Spleen (tissue), 11 donors: ENCODE results near the gene TMEM272. TPM values are rescaled to one million over a fixed set of nuclear protein-coding genes. Genes with fewer than 3 reads are reported as not detected.
A peak's percentile ranks its signal among the peaks of the same experiment; 100 is the strongest.
"Not testable (repeated sequence)": the region's sequence is repeated elsewhere in the genome, so short reads cannot be mapped to it uniquely, and the experiment has no call there.

ENCODE experiments used
- DNase-seq: peaks from one replicate; pipeline ENCODE4 v3.0.0-alpha.2; 2020
- H3K27ac ChIP-seq, 8 donors: fragments of 200-600 bp; sonication (generic) in 7 of 8; 1 replicate in 4 of 8; 2 replicates in 4 of 8; pipeline versions ENCODE4 v1.5.0 to v1.8.0; 2016 to 2021; ENCODE audit warnings: inconsistent platforms in 4 of 8, mild to moderate bottlenecking in 4 of 8, moderate library complexity in 1 of 8
- H3K27me3 ChIP-seq, 7 donors: fragments of 200-600 bp; sonication (generic) in 6 of 7; replicated peaks in 1 of 7; 1 replicate in 4 of 7; 2 replicates in 3 of 7; pipeline versions ENCODE4 v1.5.0 to v1.8.0; 2016 to 2021; ENCODE audit warnings: inconsistent platforms in 3 of 7, mild to moderate bottlenecking in 1 of 7
- H3K36me3 ChIP-seq, 6 donors: fragments of 200-600 bp; sonication (generic) in 5 of 6; 1 replicate in 4 of 6; 2 replicates in 2 of 6; pipeline versions ENCODE4 v1.5.0 to v1.8.0; 2016 to 2021; ENCODE audit warnings: inconsistent platforms in 2 of 6
- H3K4me1 ChIP-seq, 6 donors: fragments of 200-600 bp; sonication (generic) in 5 of 6; 1 replicate in 3 of 6; 2 replicates in 3 of 6; pipeline versions ENCODE4 v1.5.0 to v1.8.0; 2016 to 2021; ENCODE audit warnings: inconsistent platforms in 3 of 6
- H3K4me3 ChIP-seq, 8 donors: fragments of 200-600 bp; sonication (generic) in 7 of 8; 1 replicate in 4 of 8; 2 replicates in 4 of 8; pipeline versions ENCODE4 v1.5.0 to v1.8.0; 2016 to 2021; ENCODE audit warnings: inconsistent platforms in 4 of 8, mild to moderate bottlenecking in 4 of 8, moderate library complexity in 2 of 8
- H3K9me3 ChIP-seq, 8 donors: fragments of 200-600 bp; sonication (generic) in 7 of 8; 1 replicate in 4 of 8; 2 replicates in 4 of 8; pipeline versions ENCODE4 v1.5.0 to v1.8.0; 2016 to 2021; ENCODE audit warnings: inconsistent platforms in 4 of 8
- CTCF ChIP-seq, 11 experiments: fragments of 200-600 bp in 7 of 11; fragments of 450-650 bp in 4 of 11; sonication (generic) in 4 of 11; IDR thresholded peaks in 8 of 11; conservative IDR thresholded peaks in 3 of 11; 1 replicate in 7 of 11; 2 replicates in 4 of 11; pipeline versions ENCODE4 v1.4.0 to v1.8.0; 2016 to 2021; ENCODE audit warnings: antibody characterized with exemption in 11 of 11, inconsistent platforms in 4 of 11, mild to moderate bottlenecking in 1 of 11
- POLR2A ChIP-seq, 3 donors: fragments of 450-650 bp; IDR thresholded peaks; one replicate each; pipeline ENCODE4 v1.5.1; 2017; ENCODE audit warnings: antibody characterized with exemption in 3 of 3, mild to moderate bottlenecking in 1 of 3
- POLR2AphosphoS5 ChIP-seq, 3 donors: sonication (generic); formaldehyde crosslinking; IDR thresholded peaks; one replicate each; pipeline ENCODE4 v1.5.1; 2017; ENCODE audit warnings: antibody characterized with exemption in 3 of 3
- WGBS, 5 donors: extraction: QIAGEN DNeasy Blood & Tissue Kit in 3 of 5; methylation state at CpG; one replicate each; pipeline versions ENCODE4 v1.1.5 to v1.1.7; 2013 to 2018; 5-methylcytosine and 5-hydroxymethylcytosine counted together
- intact Hi-C: fragments of 100-400 bp; cut with DNase I; formaldehyde crosslinking; loops from one replicate; pipeline ENCODE4 v1.15.0; 2023; ENCODE audit warnings: low total_unique reads
- polyA plus RNA-seq, 3 donors: library from polyadenylated mRNA; stranded (reverse); fragments of 200-250 nt; gene quantifications; one replicate each; pipeline ENCODE4 v1.2.1, GENCODE V29; 2013
- total RNA-seq, 7 donors: library from RNA; depleted of rRNA in 3 of 7; stranded (reverse); fragments of >200 nt in 3 of 7; fragmentation: NEBNext Ultra II Directional in 4 of 7; extraction: Animal tissue kit (Norgen Biotek cat#: 25700) in 4 of 7; gene quantifications; one replicate each; pipeline versions ENCODE4 v1.1.0 to v1.2.1, GENCODE V29; 2016 to 2021
- donor health status: healthy with polysubstance abuse.
- donor health status: DM: no; HTN: no; CAD: no; lungs with moderate emphysema.
- donor health status: DM: no; HTN: no; CAD: no.
- donor health status: Bipolar disorder and iron deficiency.
- donor health status: healthy.
- donor health status: DM: no; HTN: no; CAD: no.
- donor health status: DM: yes; HTN: yes; CAD: no.

The TMEM272 gene
- total and polyA plus RNA-seq, 10 donors, result 0.03 to 3.3 (median 1.1) TPM

GRCh38 chr13:51826606-51827005 lies 18.4 kb downstream of the TMEM272 start:
- Histone ChIP-seq H3K4me3 (peak overlapping the region in 1 of 8 donors; percentile 51), H3K27ac (peak overlapping the region; percentile 53 to 95 (median 86)), H3K27me3 (no peaks in the 10 kb centered on the region), H3K4me1 (peaks cover 21 to 96% (median 72%) of the 10 kb centered on the region in 6 donors), H3K9me3 (no peaks in the 10 kb centered on the region), H3K36me3 (no peaks in the 10 kb centered on the region)
- no peak for DNase-seq
- TF ChIP-seq CTCF (IDR thresholded peaks at IDR 0.05 in 8 of 11, conservative IDR thresholded peaks at IDR 0.05 in 3 of 11) (no peak), POLR2AphosphoS5 (IDR thresholded peaks at IDR 0.05) (no peak), POLR2A (IDR thresholded peaks at IDR 0.05) (no peak)
- 29 to 46% (median 37%) methylated on average over 7 of the region's 7 CpGs for WGBS, 5 donors
- intact Hi-C loops, result no loop called here

- Histone ChIP-seq H3K36me3 (no peaks in the 10 kb centered on the region), H3K4me1 (peaks cover 21 to 99% (median 80%) of the 10 kb centered on the region in 6 donors), H3K27me3 (no peaks in the 10 kb centered on the region), H3K27ac (peak overlapping the region; percentile 53 to 95 (median 86)), H3K4me3 (peak overlapping the region in 1 of 8 donors; percentile 51), H3K9me3 (no peaks in the 10 kb centered on the region)
- DNase-seq, result no peak
- WGBS, 5 donors, result 55 to 69% (median 66%) methylated on average over 10 of the region's 10 CpGs
- no peak for TF ChIP-seq POLR2A (IDR thresholded peaks at IDR 0.05)
- no peak for TF ChIP-seq POLR2AphosphoS5 (IDR thresholded peaks at IDR 0.05)
- no peak for TF ChIP-seq CTCF (IDR thresholded peaks at IDR 0.05 in 8 of 11, conservative IDR thresholded peaks at IDR 0.05 in 3 of 11)
- intact Hi-C loops, result no loop called here
Measured at GRCh38 chr13:51825681-51826254, 19.2 kb downstream of the TMEM272 start.

GRCh38 chr13:51825165-51825592 lies 19.8 kb downstream of the TMEM272 start:
- Histone ChIP-seq H3K4me1 (peaks cover 21 to 99% (median 83%) of the 10 kb centered on the region in 6 donors), H3K27me3 (no peaks in the 10 kb centered on the region), H3K4me3 (peak overlapping the region in 3 of 8 donors; percentile 6 to 57 (median 15)), H3K36me3 (no peaks in the 10 kb centered on the region), H3K9me3 (no peaks in the 10 kb centered on the region), H3K27ac (peak overlapping the region; percentile 53 to 95 (median 86))
- intact Hi-C loops, result no loop called here
- WGBS, 5 donors, result 24 to 34% (median 30%) methylated on average over 2 of the region's 2 CpGs
- DNase-seq, result no peak
- peak in 1 of 3 donors; percentile 44 for TF ChIP-seq POLR2AphosphoS5 (IDR thresholded peaks at IDR 0.05)
- TF ChIP-seq CTCF (IDR thresholded peaks at IDR 0.05 in 8 of 11, conservative IDR thresholded peaks at IDR 0.05 in 3 of 11), result no peak

- H3K27ac ChIP-seq, result peak overlapping the region in 7 of 8 donors; percentile 80 to 95 (median 88)
- peak; percentile 71 for DNase-seq
- H3K4me3 ChIP-seq, result peak overlapping the region in 3 of 8 donors; percentile 6 to 57 (median 15)
- WGBS, 5 donors, result 65 to 77% (median 75%) methylated on average over 10 to 11 of the region's 11 CpGs
- peaks cover 21 to 100% (median 85%) of the 10 kb centered on the region in 6 donors for H3K4me1 ChIP-seq
- H3K9me3 ChIP-seq, H3K27me3 ChIP-seq, H3K36me3 ChIP-seq, intact Hi-C loops: not testable (repeated sequence)
Measured at GRCh38 chr13:51824712-51825111, 20.3 kb downstream of the TMEM272 start.
